NT2/D1 (cell line): ENCODE measurements around the gene INPP5B.

Source experiments
- SUZ12 ChIP-seq: IDR thresholded peaks from 2 replicates; pipeline ENCODE4 v1.6.1; 2011; ENCODE audit not compliant: insufficient read length, insufficient read depth; ENCODE audit errors: extremely low read depth
- YY1 ChIP-seq: IDR thresholded peaks from 2 replicates; pipeline ENCODE4 v1.6.1; 2011; ENCODE audit not compliant: insufficient read length, insufficient read depth
- ZNF274 ChIP-seq: IDR thresholded peaks from 2 replicates; pipeline ENCODE4 v1.6.1; 2011; ENCODE audit warnings: mild to moderate bottlenecking, low read depth, low read length

DNA sequence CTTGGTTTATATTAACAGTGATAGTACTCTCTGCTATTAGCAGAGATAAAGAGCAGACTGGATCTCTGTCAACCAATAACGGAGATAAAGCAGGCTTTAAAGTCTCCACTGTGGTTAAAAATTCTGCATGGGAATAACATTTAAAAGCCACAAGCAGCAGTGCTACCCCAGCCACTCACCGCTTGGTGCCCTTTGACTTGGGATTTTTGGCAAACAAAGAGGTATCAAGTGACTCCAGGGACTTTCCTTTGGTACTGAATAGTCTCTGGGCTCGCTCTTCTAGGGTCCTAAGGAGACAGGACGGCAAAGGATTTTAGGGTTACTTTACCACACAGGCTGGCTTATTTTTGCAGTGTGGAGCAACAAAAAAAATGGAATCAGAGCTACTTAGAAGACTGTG, 31.7 kb upstream of the INPP5B start:
- no peak for TF ChIP-seq SUZ12
- TF ChIP-seq ZNF274, result no peak
- TF ChIP-seq YY1, result no peak
